ENCODE results near the gene DEK.
"Not testable (repeated sequence)": the region's sequence is repeated elsewhere in the genome, so short reads cannot be mapped to it uniquely, and the experiment has no call there.

The DEK gene

GRCh38 chr6:18264219-18264922 lies at the start of gene DEK:
Gene DEK (minus strand): TSS chr6:18264530. CDS start chr6:18263987, 543 bp downstream.
- ChIA-PET POLR2A (interaction anchor here (0.6 to 1.3 kb wide), 6 partner anchors 10 to 106 kb away, joined by 3 to 7 read pairs (median 3); no protein-coding TSS in a partner anchor), CTCF (no interaction called here)
- DNase-seq (ENCODE audit: extremely low spot score), result peak; percentile 85
- TF ChIP-seq FOXM1 (IDR thresholded peaks at IDR 0.05; ENCODE audit: borderline replicate concordance), result 0 out of 2 replicates have a peak, but pooled peaks have one; percentile 5
- TF ChIP-seq SP1 (IDR thresholded peaks at IDR 0.05), result no peak
- no peak for TF ChIP-seq BHLHE40 (IDR thresholded peaks at IDR 0.05; ENCODE audit: borderline replicate concordance)
- TF ChIP-seq FOXK2 (IDR thresholded peaks at IDR 0.05), result no peak
- peak; percentile 36; the same call in 1 of the 2 replicates for TF ChIP-seq NFRKB (IDR thresholded peaks at IDR 0.05)
- no peak for TF ChIP-seq ZNF384 (IDR thresholded peaks at IDR 0.05)

DNA sequence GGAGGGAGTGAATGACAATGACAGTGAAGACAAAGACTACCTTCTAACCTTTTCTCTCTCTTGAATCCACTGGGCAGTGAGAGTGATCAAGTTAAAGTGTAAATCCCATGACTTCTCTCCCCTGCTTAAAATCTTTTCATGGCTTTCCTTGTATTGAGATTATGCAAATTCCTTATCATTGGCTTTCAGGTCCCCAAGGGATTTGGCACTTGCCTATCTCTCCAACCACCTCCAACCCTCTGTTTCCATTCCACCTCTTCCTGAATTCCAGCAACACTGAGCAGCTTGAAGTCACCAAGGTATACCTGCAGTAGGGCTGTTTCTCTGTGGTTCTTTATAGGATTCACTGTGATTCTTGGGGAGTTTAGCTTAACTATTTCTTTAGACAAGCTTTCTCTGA lies 48.0 kb upstream of the DEK start:
- CTCF ChIA-PET, result no interaction called here
- DNase-seq (ENCODE audit: extremely low spot score), result no peak
- TF ChIP-seq FOXK2 (IDR thresholded peaks at IDR 0.05) (no peak), ARNT (IDR thresholded peaks at IDR 0.05) (no peak), FOXA1 (IDR thresholded peaks at IDR 0.05) (no peak), FOXM1 (IDR thresholded peaks at IDR 0.05; ENCODE audit: borderline replicate concordance) (no peak), PKNOX1 (IDR thresholded peaks at IDR 0.05) (no peak), L3MBTL2 (conservative IDR thresholded peaks at IDR 0.05) (no peak), SP1 (IDR thresholded peaks at IDR 0.05) (no peak), ZNF384 (IDR thresholded peaks at IDR 0.05) (no peak), LEF1 (IDR thresholded peaks at IDR 0.05; ENCODE audit: borderline replicate concordance) (no peak), ELF4 (IDR thresholded peaks at IDR 0.05) (no peak), BHLHE40 (IDR thresholded peaks at IDR 0.05; ENCODE audit: borderline replicate concordance) (no peak), CTBP1 (IDR thresholded peaks at IDR 0.05; ENCODE audit: borderline replicate concordance) (no peak), HDGF (IDR thresholded peaks at IDR 0.05; ENCODE audit: borderline replicate concordance) (no peak), TARDBP (IDR thresholded peaks at IDR 0.05) (no peak), SUZ12 (IDR thresholded peaks at IDR 0.05) (no peak), NFRKB (IDR thresholded peaks at IDR 0.05) (no peak)
- POLR2A ChIA-PET, result no interaction called here

GRCh38 chr6:18310010-18310409 lies 45.7 kb upstream of the DEK start:
- POLR2A ChIA-PET; CTCF ChIA-PET; DNase-seq (ENCODE audit: extremely low spot score): not testable (repeated sequence)

DNA sequence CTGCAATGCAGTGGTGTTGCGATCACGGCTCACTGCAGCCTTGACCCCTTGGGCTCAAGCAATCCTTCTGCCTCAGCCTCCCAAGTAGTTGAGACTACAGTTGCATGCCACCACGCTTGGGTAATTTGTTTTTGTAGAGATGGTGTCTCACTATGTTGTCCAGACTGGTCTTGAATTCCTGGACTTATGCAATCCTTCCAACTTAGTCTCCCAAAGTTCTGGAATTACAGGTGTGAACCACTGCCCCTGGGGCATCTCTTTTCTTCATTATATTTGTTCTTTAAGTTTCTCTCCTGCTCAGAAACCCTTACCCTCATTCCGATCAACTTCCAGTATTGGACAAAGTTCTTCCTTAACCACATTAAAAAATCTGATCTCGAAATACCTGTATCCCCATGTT lies 44.7 kb upstream of the DEK start:
- DNase-seq (ENCODE audit: extremely low spot score), result no peak
- ChIA-PET POLR2A (no interaction called here), CTCF (no interaction called here)
- no peak for TF ChIP-seq PKNOX1 (IDR thresholded peaks at IDR 0.05)
- no peak for TF ChIP-seq FOXA1 (IDR thresholded peaks at IDR 0.05)
- TF ChIP-seq SP1 (IDR thresholded peaks at IDR 0.05), result no peak
- no peak for TF ChIP-seq ZNF384 (IDR thresholded peaks at IDR 0.05)
- TF ChIP-seq FOXM1 (IDR thresholded peaks at IDR 0.05; ENCODE audit: borderline replicate concordance), result no peak
- no peak for TF ChIP-seq HDGF (IDR thresholded peaks at IDR 0.05; ENCODE audit: borderline replicate concordance)
- no peak for TF ChIP-seq CTBP1 (IDR thresholded peaks at IDR 0.05; ENCODE audit: borderline replicate concordance)
- TF ChIP-seq BHLHE40 (IDR thresholded peaks at IDR 0.05; ENCODE audit: borderline replicate concordance), result no peak
- TF ChIP-seq FOXK2 (IDR thresholded peaks at IDR 0.05), result no peak

DNA sequence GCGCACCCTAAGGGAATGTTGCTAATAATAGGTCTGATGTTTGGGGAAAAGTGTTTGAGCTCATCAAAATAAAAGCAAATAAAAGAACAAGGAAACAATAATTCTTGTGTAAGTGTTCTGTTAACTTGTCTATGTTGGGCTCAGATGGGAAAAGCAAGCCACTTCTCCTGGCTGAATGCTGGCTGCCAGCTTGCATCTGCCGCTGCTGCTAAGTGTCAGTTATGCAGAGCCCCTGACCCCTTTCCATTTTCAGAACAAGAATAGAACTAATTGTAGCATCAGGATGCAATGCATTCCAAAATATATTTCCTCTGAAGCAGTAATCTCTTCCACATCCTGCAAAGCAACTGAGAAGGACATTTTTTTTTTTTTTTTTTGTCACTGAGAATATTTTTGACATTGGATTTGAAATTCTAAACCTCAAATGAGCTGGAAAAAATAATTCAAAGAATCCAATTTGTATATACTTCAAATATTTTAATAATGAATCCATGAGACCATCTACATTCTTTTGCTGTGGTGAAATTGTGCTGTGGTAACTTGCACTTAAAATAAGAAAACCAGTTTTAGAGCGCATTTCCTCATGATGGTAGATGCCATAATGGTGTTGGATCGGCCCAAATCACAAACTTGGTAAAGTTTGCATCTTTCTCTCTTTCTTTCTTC lies 43.9 kb upstream of the DEK start:
- DNase-seq (ENCODE audit: extremely low spot score), result no peak
- ChIA-PET CTCF (no interaction called here), POLR2A (no interaction called here)
- TF ChIP-seq FOXM1 (IDR thresholded peaks at IDR 0.05; ENCODE audit: borderline replicate concordance), result no peak
- no peak for TF ChIP-seq SP1 (IDR thresholded peaks at IDR 0.05)
- no peak for TF ChIP-seq FOXA1 (IDR thresholded peaks at IDR 0.05)
- no peak for TF ChIP-seq L3MBTL2 (conservative IDR thresholded peaks at IDR 0.05)
- no peak for TF ChIP-seq NFRKB (IDR thresholded peaks at IDR 0.05)
- no peak for TF ChIP-seq ELF4 (IDR thresholded peaks at IDR 0.05)
- TF ChIP-seq ARNT (IDR thresholded peaks at IDR 0.05), result no peak
- TF ChIP-seq FOXK2 (IDR thresholded peaks at IDR 0.05), result no peak
- no peak for TF ChIP-seq PKNOX1 (IDR thresholded peaks at IDR 0.05)
- TF ChIP-seq CTBP1 (IDR thresholded peaks at IDR 0.05; ENCODE audit: borderline replicate concordance), result no peak
- no peak for TF ChIP-seq HDGF (IDR thresholded peaks at IDR 0.05; ENCODE audit: borderline replicate concordance)
- no peak for TF ChIP-seq BHLHE40 (IDR thresholded peaks at IDR 0.05; ENCODE audit: borderline replicate concordance)
- TF ChIP-seq ZNF384 (IDR thresholded peaks at IDR 0.05), result no peak
- no peak for TF ChIP-seq TARDBP (IDR thresholded peaks at IDR 0.05)
- TF ChIP-seq LEF1 (IDR thresholded peaks at IDR 0.05; ENCODE audit: borderline replicate concordance), result no peak
- no peak for TF ChIP-seq SUZ12 (IDR thresholded peaks at IDR 0.05)

DNA sequence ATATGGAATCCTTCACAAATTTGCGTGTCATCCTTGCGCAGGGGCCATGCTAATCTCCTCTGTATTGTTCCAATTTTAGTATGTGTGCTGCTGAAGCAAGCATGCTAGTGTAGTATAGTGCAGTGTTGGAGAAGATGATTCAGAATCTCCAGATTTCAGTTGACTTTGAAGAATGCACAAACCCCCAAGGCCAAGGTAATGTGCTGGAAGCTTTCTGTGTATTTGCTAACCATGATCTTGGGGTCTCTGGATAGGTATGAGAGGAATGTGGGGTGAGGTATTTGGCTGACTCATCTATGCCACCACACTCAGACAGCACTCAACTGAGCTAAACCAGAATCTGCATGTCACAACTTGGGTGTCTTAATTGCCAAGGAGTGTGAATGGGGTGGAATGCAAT lies 42.6 kb upstream of the DEK start:
- ChIA-PET POLR2A (no interaction called here), CTCF (interaction anchor here (0.6 kb wide), 1 partner anchor 288 kb away, joined by 3 read pairs; no protein-coding TSS in a partner anchor)
- DNase-seq (ENCODE audit: extremely low spot score), result no peak
- TF ChIP-seq NFRKB (IDR thresholded peaks at IDR 0.05) (no peak), BHLHE40 (IDR thresholded peaks at IDR 0.05; ENCODE audit: borderline replicate concordance) (no peak), HDGF (IDR thresholded peaks at IDR 0.05; ENCODE audit: borderline replicate concordance) (no peak), FOXA1 (IDR thresholded peaks at IDR 0.05) (no peak), ELF4 (IDR thresholded peaks at IDR 0.05) (no peak), CTBP1 (IDR thresholded peaks at IDR 0.05; ENCODE audit: borderline replicate concordance) (no peak)
